C4-2B (cell line): ENCODE measurements around the gene CACNA1S.

ENCODE experiments used
- CTCF ChIP-seq: fragments of 450-650 bp; conservative IDR thresholded peaks from 2 replicates; pipeline ENCODE4 v1.5.1; 2017; ENCODE audit warnings: mild to moderate bottlenecking
- ZFX ChIP-seq: fragments of 450-650 bp; IDR thresholded peaks from 2 replicates; pipeline ENCODE4 v1.6.1; 2017

- no peak for TF ChIP-seq CTCF
- no peak for TF ChIP-seq ZFX
Measured at GRCh38 chr1:201144701-201145100, 32.5 kb upstream of the CACNA1S start.
